Stimulated activated CD4-positive, alpha-beta T cell treated with anti-CD3 and anti-CD28 coated beads, Interleukin-4, amount 100 ng/mL, for 48 hours (primary cell): ENCODE data around the gene ASPA.
"Not testable (repeated sequence)": the region's sequence is repeated elsewhere in the genome, so short reads cannot be mapped to it uniquely, and the experiment has no call there.

Experiments
- DNase-seq, 2 donors: peaks; one replicate each; pipeline ENCODE4 v3.0.0-alpha.2; 2020; ENCODE audit warnings: low read depth in 2 of 2

ASPA gene

DNA sequence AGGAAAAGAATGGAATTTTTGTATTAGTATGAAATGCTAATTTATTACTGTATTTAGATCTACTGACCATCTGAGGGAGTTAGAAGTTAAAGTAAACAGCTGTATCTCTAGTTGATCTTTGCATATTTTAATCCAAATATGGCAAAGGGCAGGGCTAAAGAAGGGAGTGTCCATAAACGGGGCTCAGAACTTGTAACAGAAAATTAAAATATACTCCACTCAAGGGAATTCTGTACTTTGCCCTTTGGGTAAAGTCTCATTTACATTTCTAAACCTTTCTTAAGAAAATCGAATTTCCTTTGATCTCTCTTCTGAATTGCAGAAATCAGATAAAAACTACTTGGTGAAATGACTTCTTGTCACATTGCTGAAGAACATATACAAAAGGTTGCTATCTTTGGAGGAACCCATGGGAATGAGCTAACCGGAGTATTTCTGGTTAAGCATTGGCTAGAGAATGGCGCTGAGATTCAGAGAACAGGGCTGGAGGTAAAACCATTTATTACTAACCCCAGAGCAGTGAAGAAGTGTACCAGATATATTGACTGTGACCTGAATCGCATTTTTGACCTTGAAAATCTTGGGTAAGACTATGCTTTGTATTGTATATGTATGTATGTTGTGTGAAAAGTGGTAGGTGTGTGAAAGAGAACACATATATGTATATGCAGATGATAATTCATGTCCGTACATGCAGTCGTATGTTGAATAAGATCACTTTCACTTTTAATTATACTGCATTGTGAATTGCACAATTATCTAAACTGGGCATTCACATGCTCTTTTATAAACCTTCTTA, at the start of gene ASPA:
Gene ASPA (plus strand): TSS at position 186 of the 799 bp plus-strand sequence. CDS start 163 bp downstream, at position 349.
- DNase-seq, result no peak

DNA sequence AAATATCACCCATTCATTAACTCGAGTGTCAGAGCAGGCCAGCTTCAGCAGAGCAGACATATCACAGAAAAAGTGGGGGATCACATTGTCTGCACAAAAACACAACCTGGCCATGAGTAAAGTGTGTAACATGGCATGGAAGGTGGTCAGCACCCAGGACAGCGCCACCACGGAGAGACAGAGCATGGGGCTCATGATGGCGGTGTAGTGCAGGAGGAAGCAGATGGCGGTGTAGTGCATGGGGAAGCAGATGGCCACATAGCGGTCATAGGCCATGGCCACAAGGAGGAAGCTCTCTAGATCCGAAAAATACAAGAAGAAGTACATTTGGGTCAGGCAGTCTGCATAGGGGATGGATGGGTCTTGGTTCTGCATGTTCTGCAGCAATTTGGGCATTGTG, 42.6 kb upstream of the ASPA start:
- DNase-seq, result peak; percentile 1 to 12

DNA sequence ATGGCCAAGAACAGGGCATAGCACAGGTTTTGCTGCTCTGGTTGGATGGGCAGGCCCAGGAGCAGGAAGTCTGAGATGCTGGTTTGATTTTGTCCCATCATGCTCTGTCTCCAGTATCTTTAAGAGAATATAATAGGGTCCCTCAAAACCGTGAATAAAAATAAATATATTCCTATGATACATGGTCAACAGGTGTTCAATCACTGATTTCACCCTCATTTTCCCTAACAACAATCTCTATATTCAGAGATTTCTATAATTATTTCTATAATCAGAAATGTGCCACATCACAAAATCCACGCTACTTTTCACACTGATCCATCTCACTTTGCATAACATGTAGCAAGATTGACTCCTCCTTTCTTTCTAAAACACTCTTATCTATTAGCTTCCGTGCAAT, 42.1 kb upstream of the ASPA start, which contains the start of gene OR1E2:
Gene OR1E2 (minus strand): TSS at position 101 of the 400 bp plus-strand sequence. CDS start 0 bp downstream, at position 101.
- DNase-seq, result no peak

DNA sequence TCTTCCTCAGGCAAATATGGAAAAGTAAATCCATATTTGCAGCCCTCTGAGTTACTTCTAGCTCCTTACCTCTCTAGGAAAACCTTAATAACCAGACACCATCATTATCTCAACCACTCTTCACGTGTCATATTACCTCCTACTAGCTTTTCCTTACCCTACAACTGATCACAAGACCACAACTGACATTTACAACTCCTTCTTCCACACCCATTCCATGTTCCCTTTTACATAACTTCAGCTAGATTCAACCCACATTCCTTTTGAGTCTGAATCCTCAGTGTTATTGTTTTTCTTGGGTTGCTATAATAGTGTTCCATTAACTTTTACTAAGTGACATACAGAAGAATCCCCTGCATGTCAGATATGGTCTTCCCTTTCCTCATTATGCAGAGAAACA, 37.4 kb upstream of the ASPA start:
- no peak for DNase-seq

DNA sequence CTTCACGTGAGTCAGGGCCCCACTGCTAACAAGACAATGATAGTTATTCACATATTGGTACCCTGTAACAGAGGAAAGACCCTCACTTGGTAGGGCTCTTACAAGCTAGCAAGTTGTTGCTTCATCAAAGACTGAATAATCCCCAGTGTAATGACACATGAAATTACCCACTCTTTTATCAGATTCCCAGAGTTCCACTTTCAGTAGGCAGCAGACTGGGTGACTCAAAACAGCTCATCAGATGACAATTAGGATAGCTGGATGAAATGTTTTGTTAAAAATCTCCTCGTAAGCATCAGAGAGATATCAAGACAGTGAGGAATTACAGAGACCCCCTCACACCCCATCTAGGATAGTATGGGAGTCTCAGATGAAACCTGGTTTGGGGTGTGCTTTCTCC, 35.3 kb upstream of the ASPA start:
- DNase-seq, result no peak

DNA sequence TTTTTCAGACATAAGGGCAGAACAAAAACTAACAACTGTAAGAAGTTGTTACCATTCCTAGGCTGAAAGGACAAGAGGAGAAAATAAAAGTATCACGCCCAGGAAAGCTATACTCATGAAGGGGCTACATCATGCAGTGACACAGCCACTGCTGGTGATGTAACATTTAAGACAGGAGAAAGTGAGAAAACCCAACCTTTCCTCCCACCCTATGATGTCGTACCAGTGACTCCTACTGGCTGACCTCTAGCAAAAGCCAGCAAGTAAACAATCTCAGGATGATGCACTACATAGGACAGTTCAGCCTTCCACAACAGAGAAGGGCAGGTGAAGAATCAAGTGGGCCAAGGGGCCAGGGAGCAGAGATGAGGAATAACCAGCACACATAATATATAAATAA, 28.2 kb upstream of the ASPA start:
- no peak for DNase-seq

DNA sequence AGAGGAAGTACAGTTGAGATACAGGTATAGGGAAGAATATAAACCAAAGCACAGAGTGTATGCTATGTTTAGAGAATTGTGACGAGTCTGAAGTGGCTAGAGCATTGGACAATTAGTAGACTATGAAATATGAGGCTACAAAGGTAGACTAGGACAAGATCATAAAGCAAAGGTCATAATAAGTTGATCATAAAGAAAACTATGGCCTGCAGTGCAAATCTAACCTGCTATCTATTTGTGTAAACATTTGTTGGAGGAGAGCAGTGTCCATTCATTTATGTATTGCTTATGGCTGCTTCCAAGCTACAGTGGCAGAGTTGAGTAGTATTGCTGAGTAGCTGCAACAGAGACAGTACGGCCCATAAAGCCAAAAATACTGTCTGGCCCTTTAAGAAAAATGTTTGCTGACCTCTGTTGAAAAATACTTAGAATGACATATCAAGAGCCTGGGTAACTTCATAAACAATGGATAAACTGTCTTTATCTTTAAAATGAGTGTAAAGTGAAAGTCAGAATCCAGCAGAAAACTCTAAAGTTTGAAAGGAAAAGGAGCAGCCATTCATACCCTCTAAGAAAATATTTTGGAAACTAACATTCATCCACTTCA, 27.6 kb upstream of the ASPA start:
- no peak for DNase-seq

DNA sequence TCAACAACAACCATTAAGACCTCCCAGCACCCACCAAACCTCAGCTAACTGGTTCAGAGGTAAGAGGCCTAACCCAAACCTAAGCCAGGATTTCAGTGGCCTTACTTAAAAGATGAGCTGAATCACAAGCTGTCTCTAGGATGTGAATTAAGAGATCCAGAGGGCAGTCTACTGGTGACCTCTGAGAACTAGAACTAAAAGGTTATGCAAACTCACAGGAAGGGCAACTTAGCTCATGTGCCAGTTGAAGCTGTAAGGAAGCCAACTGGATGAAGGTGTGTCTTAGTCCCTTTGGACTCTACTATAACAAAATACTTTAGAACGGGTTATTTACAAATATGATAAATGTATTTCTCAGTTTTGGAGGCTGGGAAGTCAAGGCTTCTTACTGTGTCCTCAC, 9.4 kb upstream of the ASPA start:
- not testable (repeated sequence) for DNase-seq

DNA sequence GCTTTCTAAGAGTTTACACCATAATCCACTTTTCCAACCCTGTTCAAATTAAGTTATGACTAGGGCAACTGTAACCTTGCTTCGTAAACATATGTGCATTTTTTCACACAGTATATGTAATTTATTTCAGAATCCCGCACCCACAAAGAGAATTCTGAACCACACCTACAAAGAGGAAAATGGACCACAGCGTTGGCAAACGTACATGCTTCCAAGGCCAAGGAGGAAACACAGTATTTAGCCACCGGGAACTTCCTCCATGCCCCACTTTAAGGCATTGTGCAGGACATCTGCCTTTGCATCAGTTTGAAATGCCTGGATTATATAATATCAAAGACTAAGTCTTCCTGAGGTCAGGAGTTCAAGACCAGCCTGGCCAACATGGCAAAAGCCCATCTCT, 6.3 kb upstream of the ASPA start:
- no peak for DNase-seq

DNA sequence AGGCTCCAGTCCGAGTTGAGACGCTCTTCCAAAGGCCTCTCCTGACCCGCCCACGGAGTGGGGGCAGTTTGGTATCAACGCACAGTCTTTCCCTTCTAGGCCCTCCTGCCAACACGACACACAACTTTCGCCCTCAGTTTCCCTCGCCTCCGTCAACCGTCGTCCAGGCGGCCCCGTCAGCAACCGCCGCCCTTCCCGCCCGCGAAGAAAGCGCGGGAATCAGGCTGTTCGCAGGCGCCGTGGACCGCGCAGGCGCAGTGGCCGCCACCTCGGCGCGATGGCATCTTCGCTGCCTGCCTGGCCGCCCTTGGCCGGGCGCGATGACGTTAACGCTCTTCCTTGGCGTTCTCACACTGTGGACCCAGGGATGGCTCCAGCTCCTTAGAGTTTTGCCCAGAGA, 4.2 kb upstream of the ASPA start, which contains the start of gene SPATA22:
Gene SPATA22 (minus strand): TSS at position 221 of the 400 bp plus-strand sequence. CDS start 2,494 bp downstream, outside the sequence.
- DNase-seq, result no peak

DNA sequence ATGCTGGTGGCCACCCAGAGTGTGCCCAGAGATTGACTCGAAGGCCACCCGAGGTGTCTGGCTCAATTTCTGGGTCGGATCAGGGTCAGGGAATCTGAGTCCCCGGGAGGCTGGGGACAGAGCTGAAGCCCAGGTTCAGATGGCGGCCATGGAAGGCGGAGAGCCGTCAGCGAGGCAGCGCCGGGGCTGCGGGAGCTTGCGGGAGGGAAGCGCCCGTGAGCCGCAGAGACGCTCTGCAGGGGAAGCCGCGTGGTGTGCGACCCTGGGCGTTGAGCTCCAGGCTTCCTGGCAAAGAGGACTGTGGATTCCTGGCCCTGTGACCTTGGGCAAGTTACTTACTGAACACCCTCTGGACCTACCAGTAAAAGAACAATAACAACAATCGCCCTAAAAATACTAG, 3.7 kb upstream of the ASPA start:
- DNase-seq, result no peak

DNA sequence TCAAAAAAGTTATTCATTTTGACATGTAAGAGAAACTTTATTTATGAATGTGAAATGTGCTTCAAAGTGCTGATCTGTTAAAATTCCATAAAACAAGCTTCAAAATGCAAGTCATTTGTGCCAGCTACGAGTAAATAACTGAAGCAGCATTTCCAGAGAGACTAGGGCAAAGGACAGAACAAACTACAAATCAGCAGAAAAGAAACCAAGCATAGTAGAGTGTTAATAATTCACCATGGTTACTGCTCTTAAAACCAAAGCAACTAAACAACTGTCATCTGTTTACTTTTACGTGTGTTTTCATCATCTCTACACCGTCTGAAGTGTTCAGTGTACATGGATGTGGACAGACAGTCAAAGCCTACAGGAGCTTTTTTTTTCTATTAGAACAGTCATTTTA, 1.6 kb upstream of the ASPA start:
- no peak for DNase-seq

DNA sequence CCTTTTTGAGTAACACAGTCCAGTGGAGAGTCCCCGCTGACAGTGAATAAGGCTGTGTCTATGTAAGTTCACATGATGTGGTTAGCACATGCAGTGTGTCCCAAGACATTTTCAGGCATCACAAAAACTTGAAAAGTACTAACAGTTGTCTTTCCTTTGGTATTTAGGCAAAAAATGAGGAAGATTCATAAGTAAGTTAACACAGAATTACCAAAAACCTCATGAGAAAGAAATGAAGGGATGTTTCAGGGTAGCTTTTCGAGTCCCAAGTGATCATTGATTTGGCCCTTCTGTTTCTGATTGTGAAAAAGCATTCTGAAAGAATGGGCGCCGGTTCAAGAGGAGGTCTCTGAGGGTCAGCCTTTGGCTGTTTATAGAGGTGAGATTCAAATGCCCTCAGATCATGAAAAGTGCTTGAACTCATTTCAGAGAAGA, 529 bp upstream of the ASPA start:
- DNase-seq, result no peak

DNA sequence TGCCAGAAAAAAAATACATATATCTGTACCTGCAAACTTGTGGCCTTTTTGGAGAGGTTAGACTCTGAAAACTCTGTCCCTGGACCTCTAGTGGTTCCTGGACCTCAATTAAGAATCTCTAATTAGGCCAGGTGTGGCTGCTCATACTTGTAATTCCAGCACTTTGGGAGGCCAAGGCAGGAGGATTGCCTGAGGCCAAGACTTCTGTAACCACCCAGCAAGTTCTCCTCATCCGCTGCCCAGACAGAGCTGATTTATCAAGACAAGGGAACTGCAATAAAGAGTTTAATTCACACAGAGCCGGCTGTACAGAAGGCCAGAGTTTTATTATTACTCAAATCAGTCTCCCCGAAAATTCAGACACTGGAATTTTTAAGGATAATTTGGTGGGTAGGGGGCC, 4.2 kb downstream of the ASPA start:
- no peak for DNase-seq

DNA sequence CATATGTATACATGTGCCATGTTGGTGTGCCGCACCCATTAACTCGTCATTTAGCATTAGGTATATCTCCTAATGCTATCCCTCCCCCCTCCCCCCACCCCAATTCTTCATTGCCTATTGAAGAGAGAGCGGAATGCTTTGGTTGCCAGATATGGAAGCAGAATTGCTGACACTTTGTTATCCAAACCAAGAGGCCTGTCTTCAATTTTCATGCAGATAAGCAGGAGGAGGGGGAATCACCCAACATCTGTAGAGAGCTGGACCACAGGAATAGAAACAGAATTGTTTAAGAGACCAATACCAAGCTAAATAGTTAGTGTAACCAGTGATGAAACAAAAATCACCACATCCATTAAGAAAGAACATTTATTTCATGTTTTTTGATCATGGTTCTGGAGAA, 7.1 kb downstream of the ASPA start:
- DNase-seq, result no peak

DNA sequence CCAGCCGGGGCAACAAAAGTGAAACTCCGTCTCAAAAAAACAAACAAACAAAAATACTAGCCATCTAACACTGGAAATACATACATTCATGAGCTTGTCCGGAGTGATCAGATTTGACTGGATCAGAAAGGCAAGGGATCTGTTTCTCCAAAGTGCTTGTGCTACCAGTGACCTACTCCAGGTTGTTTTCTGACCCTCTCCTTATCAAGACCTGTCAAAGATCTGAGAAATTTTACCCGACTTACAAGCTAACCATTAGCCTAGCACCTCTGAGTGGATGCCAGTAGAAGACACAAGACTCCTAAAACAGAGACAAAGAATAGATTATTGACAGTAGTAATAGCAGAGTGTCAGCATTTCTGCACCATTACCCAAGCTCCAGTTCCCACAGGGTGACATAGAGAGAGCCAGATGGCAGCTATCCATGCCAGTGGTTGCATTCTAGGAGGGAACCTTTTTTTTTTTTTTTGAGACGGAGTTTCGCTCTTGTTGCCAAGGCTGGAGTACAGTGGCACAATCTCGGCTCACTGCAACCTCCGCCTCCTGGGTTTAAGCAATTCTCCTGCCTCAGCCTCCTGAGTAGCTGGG, 9.8 kb downstream of the ASPA start:
- DNase-seq, result no peak

DNA sequence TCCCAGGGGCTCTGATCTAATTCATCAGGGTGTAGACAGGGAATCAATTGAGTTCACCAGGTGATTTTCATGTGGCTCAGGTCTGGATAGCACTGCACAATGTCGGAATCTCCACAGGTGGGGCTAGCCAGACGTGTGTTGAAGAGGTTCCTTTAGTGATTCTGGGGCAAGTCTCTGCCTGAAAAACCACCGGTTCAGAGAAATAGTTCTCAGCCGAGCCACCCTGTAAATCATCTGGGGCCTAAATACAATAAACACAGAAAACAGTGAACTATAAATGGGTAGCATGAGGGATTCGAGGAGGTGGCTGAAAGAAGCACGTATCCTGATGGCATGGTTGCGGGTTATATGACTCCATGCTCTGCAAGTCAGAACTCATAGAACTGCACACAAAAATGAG, 21.3 kb downstream of the ASPA start:
- DNase-seq, result no peak

DNA sequence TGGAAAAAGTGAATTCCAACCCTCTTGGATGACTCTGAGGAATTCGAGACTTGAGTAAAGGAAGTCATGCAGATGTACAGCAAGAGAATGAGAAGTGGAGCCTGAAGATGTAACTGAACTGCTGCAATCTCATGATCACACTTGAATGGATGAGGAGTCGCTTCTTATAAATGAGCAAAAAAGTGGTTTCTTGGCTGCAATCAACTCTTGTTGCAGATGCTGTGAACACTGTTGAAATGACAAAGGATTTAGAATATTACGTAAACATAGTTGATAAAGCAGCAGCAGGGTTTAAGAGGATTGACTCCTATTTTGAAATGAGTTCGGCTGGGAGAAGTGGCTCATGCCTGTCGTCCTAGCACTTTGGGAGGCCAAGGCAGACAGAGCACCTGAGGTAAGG, 25.5 kb downstream of the ASPA start:
- no peak for DNase-seq

DNA sequence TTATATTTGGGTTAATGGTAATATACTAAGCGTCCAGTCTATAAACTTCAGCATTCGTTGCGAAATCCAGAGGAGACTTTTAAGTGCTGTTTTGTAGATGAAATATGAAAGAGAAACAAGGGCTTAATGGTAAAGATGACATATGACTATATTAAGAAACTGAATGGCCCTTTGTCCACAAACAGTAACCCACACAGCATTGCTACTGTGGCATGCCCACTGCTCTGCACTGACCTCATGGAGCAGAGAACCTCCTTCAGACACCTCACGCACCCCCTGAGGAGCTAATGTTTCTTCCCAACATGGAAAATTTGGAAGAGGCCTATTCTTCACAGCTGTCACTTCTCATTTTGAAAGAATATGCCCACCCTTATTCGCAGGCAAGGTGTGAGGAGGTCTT, 26.7 kb downstream of the ASPA start:
- no peak for DNase-seq

DNA sequence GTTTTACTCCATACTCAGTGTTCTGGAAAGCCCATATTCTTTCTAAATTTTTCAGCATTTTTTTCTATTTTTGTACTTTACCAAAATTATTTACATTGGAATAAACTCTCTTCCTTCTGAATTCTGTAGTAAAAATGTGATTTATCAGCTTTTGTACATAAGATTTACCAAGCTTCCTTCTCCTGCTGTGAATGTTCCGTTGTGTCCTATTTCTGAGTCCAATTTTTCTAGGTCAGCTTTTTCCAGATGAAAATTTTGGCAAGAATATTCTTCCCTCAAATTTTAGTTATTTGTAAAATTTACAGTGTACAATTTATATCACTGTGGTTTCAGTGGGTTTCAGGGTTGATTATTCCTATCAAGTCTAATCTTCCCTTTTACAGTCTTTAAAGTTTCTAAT, 27.5 kb downstream of the ASPA start:
- DNase-seq, result no peak

DNA sequence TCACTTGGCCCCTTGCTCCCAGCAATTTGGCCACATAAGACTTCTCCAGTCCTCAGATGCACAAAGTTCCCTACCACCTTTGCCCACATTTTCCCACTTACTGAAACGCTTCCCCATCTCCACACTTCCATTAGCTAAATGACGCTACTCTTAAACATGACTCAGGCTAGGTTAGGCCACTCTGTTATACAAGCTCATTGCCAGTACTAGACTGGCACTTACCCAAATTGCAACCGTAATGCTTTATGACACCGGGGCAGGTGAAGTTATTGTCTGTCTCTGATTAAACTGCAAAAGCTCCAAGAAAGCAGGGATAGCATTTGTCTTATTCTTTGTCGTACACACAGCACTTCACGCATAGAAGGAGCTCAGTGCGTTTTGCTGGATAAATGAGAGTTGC, 29.2 kb downstream of the ASPA start:
- no peak for DNase-seq

DNA sequence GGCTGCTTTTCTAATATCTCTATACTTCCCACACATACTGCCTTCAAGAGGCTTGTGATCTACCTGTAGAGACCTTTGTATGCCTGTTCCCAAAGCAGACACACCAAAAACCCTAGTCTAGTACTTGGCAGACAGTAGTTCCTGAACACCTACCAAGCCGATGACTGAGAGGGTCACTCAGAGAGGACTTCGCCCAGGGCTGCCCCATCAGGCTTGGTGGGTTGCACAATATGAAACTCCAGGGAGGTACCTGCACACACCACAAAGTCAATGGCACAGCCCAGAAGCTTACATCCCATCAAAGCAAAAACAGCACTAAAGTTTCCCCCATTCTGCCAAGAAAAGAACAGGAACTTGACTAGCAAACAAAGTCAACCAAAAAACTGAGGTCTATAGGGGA, 30.3 kb downstream of the ASPA start:
- DNase-seq, result no peak

DNA sequence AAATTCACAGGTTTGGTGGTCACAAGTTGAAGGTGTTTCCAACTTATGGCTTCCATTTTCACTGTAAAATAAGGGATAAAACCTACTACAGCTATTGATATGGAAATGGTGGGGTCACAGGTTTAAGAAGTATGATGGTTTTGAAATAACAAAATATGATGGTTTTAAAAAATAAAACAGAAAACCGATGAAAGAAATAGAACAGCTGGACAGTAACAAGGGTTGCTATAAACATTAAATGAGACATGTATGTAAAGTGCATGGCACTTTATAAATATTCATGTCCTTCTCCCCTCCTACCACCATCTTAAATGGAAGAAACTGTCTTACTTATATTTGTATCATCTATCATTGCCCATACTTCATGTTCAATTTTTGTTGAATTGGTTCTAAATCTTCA, 31.3 kb downstream of the ASPA start:
- no peak for DNase-seq
